ENCODE results near the gene CMTM2. TPM values are rescaled to one million over a fixed set of nuclear protein-coding genes. Genes with fewer than 3 reads are reported as not detected.

The CMTM2 gene, protein sequence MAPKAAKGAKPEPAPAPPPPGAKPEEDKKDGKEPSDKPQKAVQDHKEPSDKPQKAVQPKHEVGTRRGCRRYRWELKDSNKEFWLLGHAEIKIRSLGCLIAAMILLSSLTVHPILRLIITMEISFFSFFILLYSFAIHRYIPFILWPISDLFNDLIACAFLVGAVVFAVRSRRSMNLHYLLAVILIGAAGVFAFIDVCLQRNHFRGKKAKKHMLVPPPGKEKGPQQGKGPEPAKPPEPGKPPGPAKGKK
- polyA plus RNA-seq (2013, experiment 1 of 2) = not detected
- not detected for polyA plus RNA-seq (2013, experiment 2 of 2)

- H4K91ac ChIP-seq (ENCODE audit: low read length) = no peak within 1 kb of the TSS
- no peaks in the 10 kb centered on the region for H3K79me1 ChIP-seq (replicated peaks; ENCODE audit: low read length, poor library complexity, severe bottlenecking)
- 96% methylated on average over 72 of the region's 77 CpGs for WGBS
- H3K4ac ChIP-seq (ENCODE audit: low read depth in 1 of 2, low read length in 2 of 2) = no peak within 1 kb of the TSS
- H3K4me1 ChIP-seq (ENCODE audit: control insufficient read depth, insufficient read depth, low read depth, low read length) = peaks cover 11% of the 10 kb centered on the region
- H3K27me3 ChIP-seq (ENCODE audit: control insufficient read depth in 1 of 2, insufficient read depth in 1 of 2, low read length in 2 of 2) = peaks cover 0 to 13% of the 10 kb centered on the region in 2 experiments
- H2BK5ac ChIP-seq (ENCODE audit: low read depth, low read length, poor library complexity, severe bottlenecking) = peak within 1 kb of the TSS; percentile 89
- no peak within 1 kb of the TSS for H3K4me2 ChIP-seq (ENCODE audit: low read length, poor library complexity, severe bottlenecking)
- peak within 1 kb of the TSS in 1 of 2 experiments; percentile 17 for H2BK12ac ChIP-seq (ENCODE audit: low read length in 2 of 2)
- no peaks in the 10 kb centered on the region for H3K9me3 ChIP-seq (ENCODE audit: control insufficient read depth, low read length)
- H4K8ac ChIP-seq (ENCODE audit: low read length) = no peak within 1 kb of the TSS
- H3K14ac ChIP-seq (ENCODE audit: low read length in 2 of 2) = no peak within 1 kb of the TSS
- peak within 1 kb of the TSS in 1 of 2 experiments; percentile 32 for H3K4me3 ChIP-seq (ENCODE audit: insufficient read depth in 1 of 2, low read depth in 1 of 2, low read length in 2 of 2)
- H3K36me3 ChIP-seq (ENCODE audit: control insufficient read depth in 1 of 2, insufficient read depth in 2 of 2, low read depth in 1 of 2, low read length in 2 of 2) = peaks cover 0 to 10% of the 10 kb centered on the region in 2 experiments
- H3K9ac ChIP-seq (ENCODE audit: low read length) = peak within 1 kb of the TSS; percentile 45
- DNase-seq = no peak
- no peak within 1 kb of the TSS for H2BK15ac ChIP-seq (ENCODE audit: low read depth, poor library complexity, severe bottlenecking)
- H3K18ac ChIP-seq (ENCODE audit: low read depth in 1 of 2, low read length in 2 of 2) = peak within 1 kb of the TSS in 1 of 2 experiments; percentile 18
- H3K23ac ChIP-seq (ENCODE audit: low read length in 2 of 2) = no peak within 1 kb of the TSS
- H2AK5ac ChIP-seq (ENCODE audit: low read length, severe bottlenecking) = peak within 1 kb of the TSS; percentile 99
- H3K27ac ChIP-seq (ENCODE audit: low read length, poor library complexity, severe bottlenecking) = peak within 1 kb of the TSS; percentile 90
- H2BK120ac ChIP-seq (ENCODE audit: low read depth, low read length) = no peak within 1 kb of the TSS
- no peak within 1 kb of the TSS for H2AFZ ChIP-seq (ENCODE audit: low read depth, low read length)
Measured at GRCh38 chr16:66578651-66579531, at the start of gene CMTM2. Gene CMTM2, plus strand, starts transcription at chr16:66579463. Its CDS starts 145 bp downstream, at chr16:66579608.

GRCh38 chr16:66529475-66529874 is 49.8 kb upstream of the CMTM2 start:
- DNase-seq = no peak
- H3K18ac ChIP-seq (ENCODE audit: low read depth in 1 of 2, low read length in 2 of 2) = no peak overlapping the region
- H3K4me3 ChIP-seq (ENCODE audit: insufficient read depth in 1 of 2, low read depth in 1 of 2, low read length in 2 of 2) = no peak overlapping the region
- no peak overlapping the region for H2BK120ac ChIP-seq (ENCODE audit: low read depth, low read length)
- 95% methylated on average over 6 of the region's 6 CpGs for WGBS
- no peak overlapping the region for H3K4ac ChIP-seq (ENCODE audit: low read depth in 1 of 2, low read length in 2 of 2)
- no peak overlapping the region for H3K14ac ChIP-seq (ENCODE audit: low read length in 2 of 2)
- no peak overlapping the region for H4K8ac ChIP-seq (ENCODE audit: low read length)
- no peak overlapping the region for H3K9ac ChIP-seq (ENCODE audit: low read length)
- H3K36me3 ChIP-seq (ENCODE audit: control insufficient read depth in 1 of 2, insufficient read depth in 2 of 2, low read depth in 1 of 2, low read length in 2 of 2) = peaks cover 59 to 80% of the 10 kb centered on the region in 2 experiments
- peaks cover 5% of the 10 kb centered on the region for H3K79me1 ChIP-seq (replicated peaks; ENCODE audit: low read length, poor library complexity, severe bottlenecking)
- H2BK5ac ChIP-seq (ENCODE audit: low read depth, low read length, poor library complexity, severe bottlenecking) = no peak overlapping the region
- H3K23ac ChIP-seq (ENCODE audit: low read length in 2 of 2) = no peak overlapping the region
- no peaks in the 10 kb centered on the region for H3K9me3 ChIP-seq (ENCODE audit: control insufficient read depth, low read length)
- no peak overlapping the region for H2AK5ac ChIP-seq (ENCODE audit: low read length, severe bottlenecking)
- no peak overlapping the region for H2BK12ac ChIP-seq (ENCODE audit: low read length in 2 of 2)
- no peak overlapping the region for H3K27ac ChIP-seq (ENCODE audit: low read length, poor library complexity, severe bottlenecking)
- H3K27me3 ChIP-seq (ENCODE audit: control insufficient read depth in 1 of 2, insufficient read depth in 1 of 2, low read length in 2 of 2) = no peaks in the 10 kb centered on the region
- H3K4me2 ChIP-seq (ENCODE audit: low read length, poor library complexity, severe bottlenecking) = no peak overlapping the region
- no peak overlapping the region for H2BK15ac ChIP-seq (ENCODE audit: low read depth, poor library complexity, severe bottlenecking)
- no peak overlapping the region for H4K91ac ChIP-seq (ENCODE audit: low read length)
- peaks cover 6% of the 10 kb centered on the region for H3K4me1 ChIP-seq (ENCODE audit: control insufficient read depth, insufficient read depth, low read depth, low read length)
- no peak overlapping the region for H2AFZ ChIP-seq (ENCODE audit: low read depth, low read length)

DNA sequence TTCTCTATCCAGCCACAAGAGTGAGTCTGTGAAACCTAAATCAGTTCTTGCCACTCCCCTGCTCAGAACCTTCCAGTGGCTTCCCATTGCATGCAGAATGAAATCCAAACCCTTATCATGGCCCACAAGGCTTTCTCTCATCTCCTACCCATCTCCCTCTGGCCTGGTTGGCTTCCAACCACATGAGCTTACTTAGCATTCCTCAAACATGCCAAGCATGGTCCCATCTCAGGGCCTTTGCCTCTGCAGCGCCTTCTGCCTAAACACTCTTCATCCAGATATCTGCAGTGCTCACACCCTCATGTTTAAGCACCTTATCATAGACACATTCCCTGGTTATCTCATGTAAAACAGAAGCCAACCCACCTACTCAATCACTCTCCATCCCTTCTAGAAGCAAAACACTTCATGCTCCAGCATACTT is 44.9 kb upstream of the CMTM2 start:
- H3K4me2 ChIP-seq (ENCODE audit: low read length, poor library complexity, severe bottlenecking) = no peak overlapping the region
- peaks cover 42 to 74% of the 10 kb centered on the region in 2 experiments for H3K36me3 ChIP-seq (ENCODE audit: control insufficient read depth in 1 of 2, insufficient read depth in 2 of 2, low read depth in 1 of 2, low read length in 2 of 2)
- no peak overlapping the region for H2BK5ac ChIP-seq (ENCODE audit: low read depth, low read length, poor library complexity, severe bottlenecking)
- no peak overlapping the region for H2BK120ac ChIP-seq (ENCODE audit: low read depth, low read length)
- no peak overlapping the region for H3K9ac ChIP-seq (ENCODE audit: low read length)
- H3K14ac ChIP-seq (ENCODE audit: low read length in 2 of 2) = no peak overlapping the region
- H4K91ac ChIP-seq (ENCODE audit: low read length) = no peak overlapping the region
- no peak for DNase-seq
- H2AK5ac ChIP-seq (ENCODE audit: low read length, severe bottlenecking) = no peak overlapping the region
- no peak overlapping the region for H3K18ac ChIP-seq (ENCODE audit: low read depth in 1 of 2, low read length in 2 of 2)
- H2AFZ ChIP-seq (ENCODE audit: low read depth, low read length) = no peak overlapping the region
- no peak overlapping the region for H2BK15ac ChIP-seq (ENCODE audit: low read depth, poor library complexity, severe bottlenecking)
- H2BK12ac ChIP-seq (ENCODE audit: low read length in 2 of 2) = no peak overlapping the region
- peaks cover 17% of the 10 kb centered on the region for H3K79me1 ChIP-seq (replicated peaks; ENCODE audit: low read length, poor library complexity, severe bottlenecking)
- 96% methylated on average over 1 of the region's 1 CpG for WGBS
- no peaks in the 10 kb centered on the region for H3K9me3 ChIP-seq (ENCODE audit: control insufficient read depth, low read length)
- no peaks in the 10 kb centered on the region for H3K27me3 ChIP-seq (ENCODE audit: control insufficient read depth in 1 of 2, insufficient read depth in 1 of 2, low read length in 2 of 2)
- peaks cover 5% of the 10 kb centered on the region for H3K4me1 ChIP-seq (ENCODE audit: control insufficient read depth, insufficient read depth, low read depth, low read length)
- no peak overlapping the region for H3K27ac ChIP-seq (ENCODE audit: low read length, poor library complexity, severe bottlenecking)
- no peak overlapping the region for H3K4me3 ChIP-seq (ENCODE audit: insufficient read depth in 1 of 2, low read depth in 1 of 2, low read length in 2 of 2)
- H3K4ac ChIP-seq (ENCODE audit: low read depth in 1 of 2, low read length in 2 of 2) = no peak overlapping the region
- no peak overlapping the region for H4K8ac ChIP-seq (ENCODE audit: low read length)
- no peak overlapping the region for H3K23ac ChIP-seq (ENCODE audit: low read length in 2 of 2)

DNA sequence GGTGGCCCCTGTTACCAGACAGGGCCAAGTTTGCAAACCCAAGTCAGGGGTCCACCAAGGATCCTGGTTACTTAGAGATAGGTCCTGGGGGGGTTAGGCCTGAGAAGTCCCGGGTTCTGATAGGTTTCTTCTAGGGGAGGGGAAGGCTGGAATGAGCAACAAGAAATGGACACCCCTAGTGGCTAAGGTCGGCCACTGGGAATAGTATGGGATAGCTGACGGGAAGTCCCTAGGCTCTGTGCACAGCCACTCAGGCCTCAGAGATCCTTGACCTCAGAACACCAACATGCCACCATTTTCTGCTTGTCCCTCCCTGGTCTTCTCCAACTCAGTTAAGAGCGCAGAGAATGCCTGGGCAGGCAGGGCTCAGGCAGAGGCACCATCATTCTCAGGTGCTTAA is 42.7 kb upstream of the CMTM2 start:
- no peaks in the 10 kb centered on the region for H3K27me3 ChIP-seq (ENCODE audit: control insufficient read depth in 1 of 2, insufficient read depth in 1 of 2, low read length in 2 of 2)
- H3K14ac ChIP-seq (ENCODE audit: low read length in 2 of 2) = no peak overlapping the region
- H3K4me3 ChIP-seq (ENCODE audit: insufficient read depth in 1 of 2, low read depth in 1 of 2, low read length in 2 of 2) = no peak overlapping the region
- peaks cover 14% of the 10 kb centered on the region for H3K79me1 ChIP-seq (replicated peaks; ENCODE audit: low read length, poor library complexity, severe bottlenecking)
- H3K9ac ChIP-seq (ENCODE audit: low read length) = no peak overlapping the region
- H3K4me2 ChIP-seq (ENCODE audit: low read length, poor library complexity, severe bottlenecking) = no peak overlapping the region
- H3K36me3 ChIP-seq (ENCODE audit: control insufficient read depth in 1 of 2, insufficient read depth in 2 of 2, low read depth in 1 of 2, low read length in 2 of 2) = peaks cover 28 to 73% of the 10 kb centered on the region in 2 experiments
- no peak overlapping the region for H2BK120ac ChIP-seq (ENCODE audit: low read depth, low read length)
- 83% methylated on average over 4 of the region's 4 CpGs for WGBS
- no peak overlapping the region for H2AFZ ChIP-seq (ENCODE audit: low read depth, low read length)
- H3K27ac ChIP-seq (ENCODE audit: low read length, poor library complexity, severe bottlenecking) = no peak overlapping the region
- H2BK15ac ChIP-seq (ENCODE audit: low read depth, poor library complexity, severe bottlenecking) = no peak overlapping the region
- DNase-seq = no peak
- no peak overlapping the region for H4K8ac ChIP-seq (ENCODE audit: low read length)
- no peak overlapping the region for H2AK5ac ChIP-seq (ENCODE audit: low read length, severe bottlenecking)
- H4K91ac ChIP-seq (ENCODE audit: low read length) = no peak overlapping the region
- no peak overlapping the region for H3K18ac ChIP-seq (ENCODE audit: low read depth in 1 of 2, low read length in 2 of 2)
- H3K23ac ChIP-seq (ENCODE audit: low read length in 2 of 2) = no peak overlapping the region
- no peak overlapping the region for H2BK5ac ChIP-seq (ENCODE audit: low read depth, low read length, poor library complexity, severe bottlenecking)
- no peaks in the 10 kb centered on the region for H3K9me3 ChIP-seq (ENCODE audit: control insufficient read depth, low read length)
- no peak overlapping the region for H3K4ac ChIP-seq (ENCODE audit: low read depth in 1 of 2, low read length in 2 of 2)
- H2BK12ac ChIP-seq (ENCODE audit: low read length in 2 of 2) = no peak overlapping the region
- peaks cover 8% of the 10 kb centered on the region for H3K4me1 ChIP-seq (ENCODE audit: control insufficient read depth, insufficient read depth, low read depth, low read length)

Data from mesenchymal stem cell (in vitro differentiated cells and primary cell).